Prostate gland (tissue), 2 donors: ENCODE results near the gene RPP38.

ENCODE experiments used
- CTCF ChIP-seq, 4 experiments: fragments of 200-600 bp in 2 of 4; fragments of 450-650 bp in 2 of 4; sonication (generic) in 2 of 4; IDR thresholded peaks; 1 replicate in 3 of 4; 2 replicates in 1 of 4; pipeline ENCODE4 v1.5.1; 2016 to 2019; ENCODE audit warnings: antibody characterized with exemption in 4 of 4, mild to moderate bottlenecking in 2 of 4, moderate library complexity in 2 of 4
- POLR2A ChIP-seq: fragments of 450-650 bp; IDR thresholded peaks from one replicate; pipeline ENCODE4 v1.6.1; 2016; ENCODE audit warnings: antibody characterized with exemption, mild to moderate bottlenecking
- POLR2AphosphoS5 ChIP-seq: sonication (generic); formaldehyde crosslinking; IDR thresholded peaks from one replicate; pipeline ENCODE4 v1.6.1; 2017; ENCODE audit warnings: antibody characterized with exemption

GRCh38 chr10:15137636-15138035 is 40.5 kb downstream of the RPP38 start:
- TF ChIP-seq CTCF (IDR thresholded peaks at IDR 0.05) (no peak), POLR2A (no peak), POLR2AphosphoS5 (no peak)
